Suprapubic skin (tissue), 4 donors: ENCODE results near the gene PRRC2B. TPM values are rescaled to one million over a fixed set of nuclear protein-coding genes. Genes with fewer than 3 reads are reported as not detected.

ENCODE experiments used
- DNase-seq, 2 donors: peaks; one replicate each; pipeline ENCODE4 v3.0.0-alpha.2; 2019; ENCODE audit warnings: low spot score in 2 of 2
- H3K27ac ChIP-seq: fragments of 200-600 bp; sonication (generic); one replicate; pipeline ENCODE4 v1.5.1; 2019
- H3K27me3 ChIP-seq: fragments of 200-600 bp; sonication (generic); one replicate; pipeline ENCODE4 v1.5.1; 2019
- H3K36me3 ChIP-seq: fragments of 200-600 bp; sonication (generic); one replicate; pipeline ENCODE4 v1.5.1; 2019
- H3K4me1 ChIP-seq: fragments of 200-600 bp; sonication (generic); one replicate; pipeline ENCODE4 v1.5.1; 2019
- H3K4me3 ChIP-seq: fragments of 200-600 bp; sonication (generic); one replicate; pipeline ENCODE4 v1.5.1; 2019; ENCODE audit warnings: mild to moderate bottlenecking
- H3K9me3 ChIP-seq: fragments of 200-600 bp; sonication (generic); one replicate; pipeline ENCODE4 v1.5.1; 2019
- EP300 ChIP-seq: sonication (generic); formaldehyde crosslinking; IDR thresholded peaks from one replicate; pipeline ENCODE4 v1.6.1; 2017; ENCODE audit warnings: antibody characterized with exemption
- POLR2A ChIP-seq, 2 donors: fragments of 450-650 bp; IDR thresholded peaks; one replicate each; pipeline ENCODE4 v1.6.1; 2017; ENCODE audit warnings: antibody characterized with exemption in 2 of 2, mild to moderate bottlenecking in 2 of 2, moderate library complexity in 2 of 2
- POLR2AphosphoS5 ChIP-seq, 3 donors: sonication (generic); formaldehyde crosslinking; IDR thresholded peaks; one replicate each; pipeline ENCODE4 v1.6.1; 2017; ENCODE audit warnings: antibody characterized with exemption in 3 of 3
- WGBS: methylation state at CpG from one replicate; pipeline ENCODE4 v1.1.5; 2018; 5-methylcytosine and 5-hydroxymethylcytosine counted together
- total RNA-seq, 4 donors: library from RNA; depleted of rRNA; stranded (reverse); fragments of >200 nt; gene quantifications; one replicate each; pipeline ENCODE4 v1.1.0, GENCODE V29; 2016
- TF ChIP-seq, protein P1 (sequence below), 2 donors: fragments of 200-600 bp in 1 of 2; fragments of 450-650 bp in 1 of 2; sonication (generic) in 1 of 2; IDR thresholded peaks; one replicate each; pipeline ENCODE4 v1.5.1; 2016 to 2019; ENCODE audit warnings: antibody characterized with exemption in 2 of 2, mild to moderate bottlenecking in 1 of 2, moderate library complexity in 1 of 2

Gene PRRC2B
- total RNA-seq, 4 donors from 2014 or later: 153 to 286 (median 240) TPM

DNA sequence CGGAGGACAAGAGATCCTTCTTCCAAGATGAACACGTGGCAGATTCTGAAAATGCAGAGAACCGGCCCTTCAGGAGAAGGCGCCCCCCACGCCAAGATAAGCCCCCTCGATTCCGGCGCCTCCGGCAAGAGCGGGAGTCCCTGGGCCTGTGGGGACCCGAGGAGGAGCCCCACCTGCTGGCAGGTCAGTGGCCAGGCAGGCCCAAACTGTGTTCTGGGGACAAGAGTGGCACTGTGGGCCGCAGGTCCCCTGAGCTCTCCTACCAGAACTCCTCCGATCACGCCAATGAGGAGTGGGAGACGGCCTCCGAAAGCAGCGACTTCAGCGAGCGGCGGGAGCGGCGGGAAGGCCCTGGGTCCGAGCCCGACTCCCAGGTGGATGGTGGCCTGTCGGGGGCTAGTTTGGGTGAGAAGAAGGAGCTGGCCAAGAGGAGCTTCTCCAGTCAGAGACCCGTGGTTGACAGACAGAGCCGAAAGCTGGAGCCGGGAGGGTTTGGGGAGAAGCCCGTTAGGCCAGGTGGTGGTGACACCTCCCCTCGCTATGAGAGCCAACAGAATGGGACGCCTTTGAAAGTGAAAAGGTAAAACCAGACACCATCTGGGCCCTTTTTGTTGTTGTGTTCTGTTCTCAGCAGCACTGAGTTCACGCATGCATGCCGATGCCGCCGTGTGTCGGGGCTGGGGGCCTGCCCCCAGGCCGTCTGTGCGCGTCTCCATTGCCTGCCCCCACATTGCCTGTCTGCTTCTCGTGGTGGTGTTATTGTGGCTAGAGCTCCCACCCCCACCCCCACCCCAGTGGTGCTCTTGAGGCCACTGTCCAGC lies 82.3 kb downstream of the PRRC2B start:
- Histone ChIP-seq H3K4me1 (peaks cover 14% of the 10 kb centered on the region), H3K36me3 (peaks cover 96% of the 10 kb centered on the region), H3K4me3 (no peak overlapping the region), H3K27ac (no peak overlapping the region), H3K9me3 (no peaks in the 10 kb centered on the region), H3K27me3 (no peaks in the 10 kb centered on the region)
- TF ChIP-seq, protein P1, sequence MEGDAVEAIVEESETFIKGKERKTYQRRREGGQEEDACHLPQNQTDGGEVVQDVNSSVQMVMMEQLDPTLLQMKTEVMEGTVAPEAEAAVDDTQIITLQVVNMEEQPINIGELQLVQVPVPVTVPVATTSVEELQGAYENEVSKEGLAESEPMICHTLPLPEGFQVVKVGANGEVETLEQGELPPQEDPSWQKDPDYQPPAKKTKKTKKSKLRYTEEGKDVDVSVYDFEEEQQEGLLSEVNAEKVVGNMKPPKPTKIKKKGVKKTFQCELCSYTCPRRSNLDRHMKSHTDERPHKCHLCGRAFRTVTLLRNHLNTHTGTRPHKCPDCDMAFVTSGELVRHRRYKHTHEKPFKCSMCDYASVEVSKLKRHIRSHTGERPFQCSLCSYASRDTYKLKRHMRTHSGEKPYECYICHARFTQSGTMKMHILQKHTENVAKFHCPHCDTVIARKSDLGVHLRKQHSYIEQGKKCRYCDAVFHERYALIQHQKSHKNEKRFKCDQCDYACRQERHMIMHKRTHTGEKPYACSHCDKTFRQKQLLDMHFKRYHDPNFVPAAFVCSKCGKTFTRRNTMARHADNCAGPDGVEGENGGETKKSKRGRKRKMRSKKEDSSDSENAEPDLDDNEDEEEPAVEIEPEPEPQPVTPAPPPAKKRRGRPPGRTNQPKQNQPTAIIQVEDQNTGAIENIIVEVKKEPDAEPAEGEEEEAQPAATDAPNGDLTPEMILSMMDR (IDR thresholded peaks at IDR 0.05): peak in 1 of 2 donors; percentile 28
- TF ChIP-seq POLR2AphosphoS5 (IDR thresholded peaks at IDR 0.05): no peak
- WGBS: 90% methylated on average over 39 of the region's 40 CpGs
- DNase-seq: peak in 1 of 2 donors; percentile 60

DNA sequence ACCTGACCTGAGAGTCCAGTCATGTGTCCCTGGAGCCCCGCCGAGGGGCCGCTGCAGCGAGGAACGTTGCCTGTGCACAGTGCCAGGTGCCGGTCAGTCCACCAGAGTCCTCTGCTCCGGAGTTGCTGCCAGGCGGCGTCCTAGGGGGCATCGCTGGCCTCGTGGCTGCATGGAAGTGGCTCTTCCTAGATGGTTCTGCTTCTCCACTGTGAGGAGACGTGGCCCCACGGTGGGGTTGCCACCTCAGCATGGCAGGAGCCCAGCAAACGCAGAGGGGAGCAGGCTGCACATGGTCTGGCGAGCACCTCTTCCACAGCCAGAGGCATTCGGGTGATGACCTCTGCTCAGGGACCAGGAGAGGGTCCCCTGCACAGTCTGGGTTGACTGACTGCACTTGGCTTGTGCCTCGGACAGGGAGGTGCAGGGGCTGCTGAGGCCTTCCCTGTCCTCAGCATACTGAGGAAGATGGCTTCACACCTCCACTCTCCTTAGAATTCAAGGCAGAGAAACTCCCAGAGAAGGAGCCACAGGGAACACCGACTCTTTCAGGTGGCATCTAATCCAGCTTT lies 83.0 kb downstream of the PRRC2B start:
- TF ChIP-seq POLR2A (IDR thresholded peaks at IDR 0.05) (no peak), POLR2AphosphoS5 (IDR thresholded peaks at IDR 0.05) (no peak)
- Histone ChIP-seq H3K27me3 (no peaks in the 10 kb centered on the region), H3K4me3 (no peak overlapping the region), H3K27ac (no peak overlapping the region), H3K9me3 (no peaks in the 10 kb centered on the region), H3K4me1 (peaks cover 19% of the 10 kb centered on the region), H3K36me3 (peaks cover 96% of the 10 kb centered on the region)
- DNase-seq: peak in 1 of 2 donors; percentile 58
- WGBS: 86% methylated on average over 12 of the region's 18 CpGs

DNA sequence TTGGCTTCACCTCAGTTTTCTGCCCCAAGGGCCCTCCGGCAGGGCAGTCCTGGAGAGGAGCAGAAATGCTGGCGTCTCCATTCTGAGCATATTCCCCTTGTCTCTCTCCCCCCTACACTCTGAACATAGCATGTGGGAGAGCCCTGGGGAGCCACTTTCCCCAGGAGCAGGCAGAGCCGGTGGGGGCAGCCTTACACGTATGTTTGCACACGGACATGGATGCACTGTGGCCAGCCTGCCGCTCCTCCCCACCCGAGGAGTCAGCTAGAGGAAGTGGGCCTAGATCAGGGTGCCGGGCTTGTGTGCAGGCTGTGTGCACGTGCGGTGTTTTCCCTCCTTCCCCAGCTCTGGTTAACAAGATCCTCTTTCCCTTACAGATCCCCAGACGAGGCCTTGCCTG lies 83.5 kb downstream of the PRRC2B start:
- 100% methylated on average over 3 of the region's 11 CpGs for WGBS
- Histone ChIP-seq H3K9me3 (no peaks in the 10 kb centered on the region), H3K4me3 (no peak overlapping the region), H3K27me3 (no peaks in the 10 kb centered on the region), H3K36me3 (peaks cover 96% of the 10 kb centered on the region), H3K4me1 (peaks cover 24% of the 10 kb centered on the region), H3K27ac (no peak overlapping the region)
- no peak for DNase-seq
- no peak for TF ChIP-seq EP300

DNA sequence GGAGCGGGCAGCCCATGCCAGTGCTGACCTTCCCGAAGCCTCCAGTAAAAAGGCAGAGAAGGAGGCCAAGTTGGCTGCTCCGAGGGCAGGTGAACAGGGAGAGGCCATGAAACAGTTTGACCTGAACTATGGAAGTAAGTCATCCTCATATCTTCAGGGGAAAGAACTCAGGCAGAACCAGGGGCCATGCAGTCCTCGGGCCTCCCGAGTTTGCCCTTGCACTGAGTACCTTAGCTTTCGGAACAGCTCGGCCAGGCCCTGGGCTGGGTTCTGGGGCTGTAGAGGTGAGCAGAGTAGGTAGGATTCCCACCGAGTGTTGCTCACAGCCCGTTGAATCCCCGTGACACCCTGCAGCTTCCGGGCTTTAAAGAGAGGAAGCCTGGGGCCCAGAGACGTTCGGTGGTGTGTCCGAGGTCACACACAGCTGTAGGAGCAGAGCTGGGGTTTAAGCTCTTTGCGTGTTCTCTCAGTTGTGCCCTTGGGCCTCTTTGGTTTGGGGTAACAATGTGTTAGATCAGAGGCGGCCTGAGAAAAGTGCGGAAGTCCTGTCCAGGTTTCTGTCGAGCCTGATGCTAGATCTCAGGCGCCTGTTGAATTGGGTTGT lies 84.0 kb downstream of the PRRC2B start:
- no peaks in the 10 kb centered on the region for H3K27me3 ChIP-seq
- peaks cover 96% of the 10 kb centered on the region for H3K36me3 ChIP-seq
- no peaks in the 10 kb centered on the region for H3K9me3 ChIP-seq
- H3K27ac ChIP-seq: no peak overlapping the region
- H3K4me3 ChIP-seq: no peak overlapping the region
- TF ChIP-seq, protein P1 (IDR thresholded peaks at IDR 0.05): no peak
- no peak for TF ChIP-seq POLR2AphosphoS5 (IDR thresholded peaks at IDR 0.05)
- no peak for TF ChIP-seq POLR2A (IDR thresholded peaks at IDR 0.05)
- no peak for TF ChIP-seq EP300
- 89% methylated on average over 18 of the region's 19 CpGs for WGBS
- H3K4me1 ChIP-seq: peaks cover 30% of the 10 kb centered on the region
- no peak for DNase-seq

DNA sequence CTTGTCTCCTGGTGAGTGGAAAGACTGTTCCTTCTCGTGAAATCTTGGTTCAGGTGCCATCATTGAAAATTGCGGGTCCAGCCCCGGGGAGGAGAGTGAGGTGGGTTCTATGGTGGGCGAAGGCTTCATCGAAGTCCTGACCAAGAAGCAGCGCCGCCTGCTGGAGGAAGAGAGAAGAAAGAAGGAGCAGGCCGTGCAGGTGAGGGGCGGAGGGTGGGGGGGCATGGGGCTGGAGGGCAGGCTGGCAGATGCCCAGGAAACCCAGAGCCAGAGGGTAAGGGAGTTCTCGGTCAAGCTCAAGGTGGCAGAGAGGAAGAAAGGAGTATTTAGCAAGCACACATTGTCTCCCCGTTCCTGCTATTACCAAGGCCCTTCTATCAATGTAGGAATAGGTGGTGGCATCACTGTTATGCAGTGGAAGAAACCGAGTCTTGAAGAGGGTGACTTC lies 84.6 kb downstream of the PRRC2B start:
- H3K27ac ChIP-seq: no peak overlapping the region
- no peak for DNase-seq

More for the DNA sequence above, 84.6 kb downstream of the PRRC2B start:
- H3K9me3 ChIP-seq: no peaks in the 10 kb centered on the region
- no peaks in the 10 kb centered on the region for H3K27me3 ChIP-seq
- WGBS: 51% methylated on average over 12 of the region's 12 CpGs
- peaks cover 96% of the 10 kb centered on the region for H3K36me3 ChIP-seq
- no peak overlapping the region for H3K4me3 ChIP-seq
- TF ChIP-seq EP300: no peak
- TF ChIP-seq, protein P1 (IDR thresholded peaks at IDR 0.05): peak in 1 of 2 donors; percentile 45
- peaks cover 35% of the 10 kb centered on the region for H3K4me1 ChIP-seq
